ENCODE results near the gene BICRA.
"Not testable (repeated sequence)": the region's sequence is repeated elsewhere in the genome, so short reads cannot be mapped to it uniquely, and the experiment has no call there.

Gene BICRA

GRCh38 chr19:47716270-47716937, 107.5 kb downstream of the BICRA start:
- no peak for DNase-seq (ENCODE audit: low spot score)

GRCh38 chr19:47718415-47719046, 109.6 kb downstream of the BICRA start:
- DNase-seq (ENCODE audit: low spot score) = not testable (repeated sequence)

- no peak for DNase-seq (ENCODE audit: low spot score)
These were observed 110.3 kb downstream of the BICRA start for GRCh38 chr19:47719047-47719859.

DNA sequence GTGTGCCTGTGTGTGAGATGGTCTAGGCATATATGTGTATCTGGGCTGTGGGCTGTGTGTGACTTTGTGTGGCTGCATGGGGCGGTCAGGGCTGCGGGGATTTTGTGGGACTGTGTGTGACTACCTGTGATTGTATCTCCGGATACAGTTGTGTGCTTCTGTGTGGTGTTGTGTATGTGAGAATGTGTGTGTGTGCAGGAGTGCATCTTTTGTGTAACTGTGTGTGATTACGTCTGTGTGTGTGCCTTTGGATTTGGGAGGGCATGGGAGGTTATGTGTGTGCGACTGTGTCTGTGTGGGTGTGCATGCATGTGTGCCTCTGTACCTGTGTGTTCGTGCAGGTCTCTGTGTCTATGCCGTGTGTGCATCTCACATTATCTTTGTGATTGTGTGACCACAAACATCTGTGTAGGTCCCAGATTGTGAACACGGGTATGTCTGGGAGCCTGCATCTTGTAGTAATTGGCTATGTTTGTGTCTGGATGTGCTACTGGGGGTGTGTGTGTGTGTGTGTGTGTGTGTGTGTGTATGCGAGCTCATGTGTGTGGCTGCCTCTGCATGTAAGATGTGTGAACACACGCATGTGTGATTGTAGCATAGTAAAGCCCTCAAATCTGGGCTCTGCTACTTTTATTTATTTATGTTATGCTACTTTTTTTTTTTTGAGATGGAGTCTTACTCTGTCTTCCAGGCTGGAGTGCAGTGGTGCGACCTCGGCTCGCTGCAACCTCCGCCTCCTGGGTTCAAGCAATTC, 111.9 kb downstream of the BICRA start:
- DNase-seq (ENCODE audit: low spot score) = no peak

GRCh38 chr19:47723581-47723940, 114.6 kb downstream of the BICRA start:
- DNase-seq (ENCODE audit: low spot score) = no peak

- DNase-seq (ENCODE audit: low spot score) = no peak
These were observed 116.9 kb downstream of the BICRA start for GRCh38 chr19:47725759-47726401.

DNA sequence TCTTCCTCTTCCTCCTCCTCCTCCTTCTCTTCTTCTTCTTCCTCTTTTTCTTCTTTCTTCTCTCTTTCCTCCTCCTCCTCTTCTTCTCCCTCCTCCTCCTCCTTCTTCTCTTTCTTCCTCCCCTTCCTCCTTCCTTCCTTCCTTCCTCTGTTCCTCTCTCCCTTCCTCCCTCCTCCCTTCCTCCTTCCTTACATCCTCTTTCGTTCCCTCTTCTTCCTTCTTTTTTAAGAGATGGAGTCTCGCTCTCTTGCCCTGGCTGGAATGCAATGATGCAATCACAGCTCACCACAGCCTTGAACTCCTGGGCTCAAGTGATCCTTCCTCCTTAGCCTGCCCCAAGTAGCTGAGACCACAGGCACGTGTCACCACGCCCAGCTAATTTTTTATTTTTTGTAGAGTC, 117.5 kb downstream of the BICRA start:
- DNase-seq (ENCODE audit: low spot score) = no peak

DNA sequence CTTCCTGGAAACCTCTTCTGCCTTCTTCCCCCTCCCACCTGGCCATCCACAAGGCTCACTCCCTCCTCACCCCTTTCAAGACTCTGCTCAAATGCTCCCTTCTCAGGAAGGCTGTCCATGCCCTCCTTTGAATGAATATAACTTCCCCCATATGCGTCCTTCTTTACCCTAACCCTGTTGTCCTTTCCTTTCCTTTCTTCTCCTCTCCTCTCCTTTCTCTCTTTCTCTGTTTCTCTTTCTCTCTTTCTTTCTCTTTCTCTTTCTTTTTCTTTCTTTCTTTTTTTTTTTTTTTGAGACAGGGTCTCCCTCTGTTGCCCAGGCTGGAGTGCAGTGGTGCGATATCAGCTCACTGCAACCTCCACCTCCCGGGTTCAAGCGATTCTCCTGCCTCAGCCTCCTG, 119.4 kb downstream of the BICRA start:
- DNase-seq (ENCODE audit: low spot score) = not testable (repeated sequence)

- no peak for DNase-seq (ENCODE audit: low spot score)
These were observed 120.5 kb downstream of the BICRA start for GRCh38 chr19:47729468-47729798.

GRCh38 chr19:47729799-47730520, 121.0 kb downstream of the BICRA start:
- no peak for DNase-seq (ENCODE audit: low spot score)

- no peak for DNase-seq (ENCODE audit: low spot score)
These were observed 121.6 kb downstream of the BICRA start for GRCh38 chr19:47730521-47730889.

DNA sequence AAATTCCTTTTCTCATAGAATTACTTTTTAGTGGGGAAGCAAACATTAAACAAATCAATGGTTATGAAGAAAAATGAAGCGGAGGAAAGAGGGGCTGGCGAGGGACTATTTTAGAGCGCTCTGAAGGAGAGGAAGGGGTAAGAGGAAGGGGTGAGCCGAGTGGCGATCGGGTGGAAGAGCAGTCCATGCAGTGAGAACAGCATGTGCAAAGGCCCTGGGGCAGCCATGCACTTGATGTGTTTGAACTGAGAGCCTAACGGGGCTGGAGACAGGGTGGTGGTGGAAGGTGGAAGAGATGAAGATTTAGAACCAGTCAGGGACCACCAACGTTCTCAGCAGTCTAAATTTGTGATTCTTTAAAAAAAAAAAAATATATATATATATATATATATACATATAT, 122.0 kb downstream of the BICRA start:
- DNase-seq (ENCODE audit: low spot score) = no peak

- no peak for DNase-seq (ENCODE audit: low spot score)
These were observed 126.2 kb downstream of the BICRA start for GRCh38 chr19:47735131-47735530.

DNA sequence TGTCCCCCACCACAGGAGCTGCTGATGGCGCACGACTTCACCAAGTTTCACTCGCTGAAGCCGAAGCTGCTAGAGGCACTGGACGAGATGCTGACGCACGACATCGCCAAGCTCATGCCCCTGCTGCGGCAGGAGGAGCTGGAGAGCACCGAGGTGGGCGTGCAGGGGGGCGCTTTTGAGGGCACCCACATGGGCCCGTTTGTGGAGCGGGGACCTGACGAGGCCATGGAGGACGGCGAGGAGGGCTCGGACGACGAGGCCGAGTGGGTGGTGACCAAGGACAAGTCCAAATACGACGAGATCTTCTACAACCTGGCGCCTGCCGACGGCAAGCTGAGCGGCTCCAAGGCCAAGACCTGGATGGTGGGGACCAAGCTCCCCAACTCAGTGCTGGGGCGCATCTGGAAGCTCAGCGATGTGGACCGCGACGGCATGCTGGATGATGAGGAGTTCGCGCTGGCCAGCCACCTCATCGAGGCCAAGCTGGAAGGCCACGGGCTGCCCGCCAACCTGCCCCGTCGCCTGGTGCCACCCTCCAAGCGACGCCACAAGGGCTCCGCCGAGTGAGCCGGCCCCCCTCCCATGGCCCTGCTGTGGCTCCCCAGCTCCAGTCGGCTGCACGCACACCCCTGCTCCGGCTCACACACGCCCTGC, 132.1 kb downstream of the BICRA start:
- DNase-seq (ENCODE audit: low spot score) = no peak

DNA sequence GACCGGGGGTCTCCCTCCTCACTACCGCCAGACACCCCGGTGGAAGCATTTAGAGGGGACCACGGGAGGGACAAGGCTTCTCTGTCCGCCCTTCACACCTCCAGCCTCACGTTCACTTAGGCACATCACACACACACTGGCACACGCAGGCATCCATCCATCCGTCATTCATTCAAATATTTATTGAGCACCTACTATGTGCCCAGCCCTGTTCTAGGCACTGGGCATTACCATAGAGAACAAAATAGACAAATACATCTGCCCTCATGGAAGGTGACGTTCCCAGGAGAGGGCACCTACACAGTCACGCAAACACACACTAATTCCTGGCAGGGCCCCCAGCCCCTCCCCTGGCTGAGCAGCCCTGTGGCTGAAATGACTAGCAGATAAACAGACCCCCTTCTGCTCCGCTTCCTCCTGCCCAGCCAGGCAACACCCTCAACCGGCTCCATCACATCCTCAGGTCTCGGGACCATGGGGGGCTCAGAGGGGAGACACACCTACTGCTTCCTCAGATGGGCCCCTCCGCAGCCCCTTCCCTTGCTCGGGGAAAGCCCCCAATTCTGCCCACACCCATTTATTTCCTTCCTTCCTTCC, 132.7 kb downstream of the BICRA start:
- DNase-seq (ENCODE audit: low spot score) = no peak

GRCh38 chr19:47742634-47743033, 133.7 kb downstream of the BICRA start:
- no peak for DNase-seq (ENCODE audit: low spot score)

DNA sequence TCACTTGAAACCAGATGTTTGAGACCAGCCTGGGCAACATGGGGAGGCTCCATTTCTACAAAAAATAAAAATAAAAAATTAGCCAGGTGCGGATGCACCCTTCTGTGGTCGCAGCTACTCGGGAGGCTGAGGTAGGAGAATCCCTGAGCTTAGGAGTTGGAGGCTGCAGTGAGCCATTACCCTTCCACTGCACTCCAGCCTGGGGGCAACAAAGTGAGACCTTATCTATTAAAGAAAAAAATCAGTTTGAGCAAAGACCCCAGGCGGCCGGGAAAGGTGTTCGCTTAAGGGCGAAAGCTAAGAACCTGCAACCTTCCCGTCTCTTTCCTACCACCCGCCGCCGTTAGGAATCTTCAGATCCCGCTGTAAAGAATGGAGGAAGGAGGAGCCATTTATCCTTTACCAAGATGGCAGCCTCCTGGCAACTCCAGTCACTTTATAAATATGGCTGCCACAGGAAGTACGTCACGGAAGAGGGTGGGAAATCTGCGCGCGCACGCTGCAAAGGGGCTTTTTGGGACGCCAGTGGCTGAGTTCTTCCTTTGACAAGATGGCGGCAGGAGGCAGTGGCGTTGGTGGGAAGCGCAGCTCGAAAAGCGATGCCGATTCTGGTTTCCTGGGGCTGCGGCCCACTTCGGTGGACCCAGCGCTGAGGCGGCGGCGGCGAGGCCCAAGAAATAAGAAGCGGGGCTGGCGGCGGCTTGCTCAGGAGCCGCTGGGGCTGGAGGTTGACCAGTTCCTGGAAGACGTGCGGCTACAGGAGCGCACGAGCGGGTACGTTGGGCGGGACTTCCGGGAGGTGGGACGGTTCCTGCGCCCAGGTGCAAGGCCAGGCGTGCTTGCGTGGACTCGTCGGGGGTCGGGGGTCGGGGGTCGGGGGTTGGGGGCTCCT, 136.3 kb downstream of the BICRA start, which contains the start of gene NOP53:
Gene NOP53 (plus strand): TSS at position 537 of the 892 bp plus-strand sequence. CDS start 14 bp downstream, at position 551.
- DNase-seq (ENCODE audit: low spot score) = peak; percentile 98

- not testable (repeated sequence) for DNase-seq (ENCODE audit: low spot score)
These were observed 137.2 kb downstream of the BICRA start for GRCh38 chr19:47746129-47746528.

GRCh38 chr19:47749326-47749725, 140.4 kb downstream of the BICRA start:
- DNase-seq (ENCODE audit: low spot score) = no peak
